Hair follicular keratinocyte (primary cell): Measurements from ENCODE around the gene LAMA1. TPM values are rescaled to one million over a fixed set of nuclear protein-coding genes. Genes with fewer than 3 reads are reported as not detected.

Source experiments
- total RNA-seq: library from RNA; depleted of rRNA; stranded (reverse); fragments of >200 nt; gene quantifications from 2 replicates; pipeline ENCODE4 v1.2.3, GENCODE V29; 2015

The LAMA1 gene
- 20.2 and 36.9 TPM in 2 replicates for total RNA-seq

GRCh38 chr18:7117390-7118355, at the start of gene LAMA1:
LAMA1 (minus strand) TSS chr18:7117797; CDS start chr18:7117720, 77 bp downstream.

Other genes with a start within 250 kb of the LAMA1 start
- gene LRRC30, start 113.3 kb upstream of the LAMA1 start, total RNA-seq: not detected in 2 replicates